Measurements from ENCODE around the gene NBPF3.
"Not testable (repeated sequence)": the region's sequence is repeated elsewhere in the genome, so short reads cannot be mapped to it uniquely, and the experiment has no call there.

NBPF3 gene

GRCh38 chr1:21438646-21439312 is 1.2 kb upstream of the NBPF3 start:
- DNase-seq, result not testable (repeated sequence)

GRCh38 chr1:21439345-21439720 is 604 bp upstream of the NBPF3 start:
- DNase-seq, result no peak

- DNase-seq, result peak; percentile 62
These were observed 741 bp downstream of the NBPF3 start for GRCh38 chr1:21440630-21441125.

- DNase-seq, result not testable (repeated sequence)
These were observed 6.7 kb downstream of the NBPF3 start for GRCh38 chr1:21446647-21447046.

GRCh38 chr1:21447311-21447710 is 7.4 kb downstream of the NBPF3 start:
- DNase-seq, result no peak

GRCh38 chr1:21449906-21450305 is 10.0 kb downstream of the NBPF3 start:
- DNase-seq, result no peak

- DNase-seq, result no peak
These were observed 11.3 kb downstream of the NBPF3 start for GRCh38 chr1:21451212-21451611.

- DNase-seq, result no peak
These were observed 12.1 kb downstream of the NBPF3 start for GRCh38 chr1:21451981-21452411.

- not testable (repeated sequence) for DNase-seq
These were observed 14.2 kb downstream of the NBPF3 start for GRCh38 chr1:21453964-21454614.

- not testable (repeated sequence) for DNase-seq
These were observed 15.0 kb downstream of the NBPF3 start for GRCh38 chr1:21454904-21455303.

- DNase-seq, result no peak
These were observed 17.7 kb downstream of the NBPF3 start for GRCh38 chr1:21457654-21458053.

GRCh38 chr1:21465127-21465526 is 25.2 kb downstream of the NBPF3 start:
- DNase-seq, result not testable (repeated sequence)

- DNase-seq, result not testable (repeated sequence)
These were observed 28.0 kb downstream of the NBPF3 start for GRCh38 chr1:21467946-21468345.

GRCh38 chr1:21468599-21468998 is 28.7 kb downstream of the NBPF3 start:
- DNase-seq, result peak; percentile 36

GRCh38 chr1:21469581-21469980 is 29.6 kb downstream of the NBPF3 start:
- DNase-seq, result no peak

GRCh38 chr1:21472861-21473260 is 32.9 kb downstream of the NBPF3 start:
- DNase-seq, result no peak

GRCh38 chr1:21478356-21478755 is 38.4 kb downstream of the NBPF3 start:
- DNase-seq, result no peak

- DNase-seq, result not testable (repeated sequence)
These were observed 43.9 kb downstream of the NBPF3 start for GRCh38 chr1:21483881-21484280.

- no peak for DNase-seq
These were observed 49.2 kb downstream of the NBPF3 start for GRCh38 chr1:21489146-21489545.

- DNase-seq, result peak; percentile 52
These were observed 51.0 kb downstream of the NBPF3 start for GRCh38 chr1:21490774-21491487.

GRCh38 chr1:21491488-21492355 is 51.8 kb downstream of the NBPF3 start:
- no peak for DNase-seq

GRCh38 chr1:21492356-21492625 is 52.4 kb downstream of the NBPF3 start:
- no peak for DNase-seq

GRCh38 chr1:21494196-21494595 is 54.3 kb downstream of the NBPF3 start:
- DNase-seq, result no peak

All from stimulated activated CD4-positive, alpha-beta T cell treated with anti-CD3 and anti-CD28 coated beads, Interleukin-15, amount 100 ng/mL, for 24 hours (primary cell).